ENCODE results near the gene RALGPS1. TPM values are rescaled to one million over a fixed set of nuclear protein-coding genes. Genes with fewer than 3 reads are reported as not detected.

RALGPS1 gene
- total RNA-seq, 2 experiments from 2014 or later: 14.1 to 14.4 TPM

DNA sequence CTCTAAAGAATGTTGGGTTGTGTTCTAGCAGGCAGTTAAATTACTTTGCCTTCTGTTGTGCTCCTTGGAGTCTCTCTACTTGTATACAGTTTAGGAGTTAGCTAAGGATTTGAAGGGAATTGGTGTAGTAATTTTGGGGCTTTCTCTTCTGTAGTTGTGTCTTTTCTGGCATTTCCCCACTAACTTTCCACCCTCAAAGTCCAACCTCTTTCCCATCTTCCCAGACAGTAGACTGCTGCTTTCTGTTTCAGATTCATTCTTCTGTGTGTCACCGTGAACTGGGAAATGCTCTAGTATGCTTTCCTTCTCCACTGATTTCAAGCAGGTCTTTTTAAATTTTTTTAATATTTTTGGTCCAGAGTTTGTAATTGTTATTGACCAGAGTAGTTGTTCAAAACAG is 212.4 kb downstream of the RALGPS1 start:
- H3K27ac ChIP-seq (ENCODE audit: low read depth, low read length, poor library complexity, severe bottlenecking): no peak overlapping the region
- no TSS peak for BruUV-seq (replicated peaks)
- intact Hi-C loops (cut with micrococcal nuclease; ENCODE audit: unreplicated experiment): no loop called here
- TF ChIP-seq EZH2phosphoT487 (IDR thresholded peaks at IDR 0.05; ENCODE audit: borderline replicate concordance, low read depth, low read length): no peak
- TF ChIP-seq, protein P1, sequence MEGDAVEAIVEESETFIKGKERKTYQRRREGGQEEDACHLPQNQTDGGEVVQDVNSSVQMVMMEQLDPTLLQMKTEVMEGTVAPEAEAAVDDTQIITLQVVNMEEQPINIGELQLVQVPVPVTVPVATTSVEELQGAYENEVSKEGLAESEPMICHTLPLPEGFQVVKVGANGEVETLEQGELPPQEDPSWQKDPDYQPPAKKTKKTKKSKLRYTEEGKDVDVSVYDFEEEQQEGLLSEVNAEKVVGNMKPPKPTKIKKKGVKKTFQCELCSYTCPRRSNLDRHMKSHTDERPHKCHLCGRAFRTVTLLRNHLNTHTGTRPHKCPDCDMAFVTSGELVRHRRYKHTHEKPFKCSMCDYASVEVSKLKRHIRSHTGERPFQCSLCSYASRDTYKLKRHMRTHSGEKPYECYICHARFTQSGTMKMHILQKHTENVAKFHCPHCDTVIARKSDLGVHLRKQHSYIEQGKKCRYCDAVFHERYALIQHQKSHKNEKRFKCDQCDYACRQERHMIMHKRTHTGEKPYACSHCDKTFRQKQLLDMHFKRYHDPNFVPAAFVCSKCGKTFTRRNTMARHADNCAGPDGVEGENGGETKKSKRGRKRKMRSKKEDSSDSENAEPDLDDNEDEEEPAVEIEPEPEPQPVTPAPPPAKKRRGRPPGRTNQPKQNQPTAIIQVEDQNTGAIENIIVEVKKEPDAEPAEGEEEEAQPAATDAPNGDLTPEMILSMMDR (conservative IDR thresholded peaks at IDR 0.05; ENCODE audit: low read length): no peak
- ChIA-PET CTCF (ENCODE audit: unreplicated experiment) (no interaction called here), POLR2A (interaction anchor here (0.7 kb wide), 1 partner anchor 11 kb away, joined by 3 read pairs; no protein-coding TSS in a partner anchor)
- no peak overlapping the region for H3K4me3 ChIP-seq (ENCODE audit: low read depth, low read length, poor library complexity, severe bottlenecking)
- H3K9me3 ChIP-seq (ENCODE audit: low read length): no peaks in the 10 kb centered on the region
- no peaks in the 10 kb centered on the region for H3K36me3 ChIP-seq (ENCODE audit: insufficient read depth, low read length)
- no peak for DNase-seq (ENCODE audit: low spot score)
- no peak overlapping the region for H2AFZ ChIP-seq (ENCODE audit: low read length)
- H3K79me2 ChIP-seq (ENCODE audit: insufficient read depth, low read depth, low read length): no peaks in the 10 kb centered on the region
- H3K4me2 ChIP-seq (ENCODE audit: low read length): no peak overlapping the region
- no peaks in the 10 kb centered on the region for H4K20me1 ChIP-seq (ENCODE audit: insufficient read depth, low read length)
- no peaks in the 10 kb centered on the region for H3K4me1 ChIP-seq (ENCODE audit: insufficient read depth, low read length, poor library complexity, severe bottlenecking)
- H3K9me2 ChIP-seq (ENCODE audit: insufficient read depth, low read length): no peaks in the 10 kb centered on the region

DNA sequence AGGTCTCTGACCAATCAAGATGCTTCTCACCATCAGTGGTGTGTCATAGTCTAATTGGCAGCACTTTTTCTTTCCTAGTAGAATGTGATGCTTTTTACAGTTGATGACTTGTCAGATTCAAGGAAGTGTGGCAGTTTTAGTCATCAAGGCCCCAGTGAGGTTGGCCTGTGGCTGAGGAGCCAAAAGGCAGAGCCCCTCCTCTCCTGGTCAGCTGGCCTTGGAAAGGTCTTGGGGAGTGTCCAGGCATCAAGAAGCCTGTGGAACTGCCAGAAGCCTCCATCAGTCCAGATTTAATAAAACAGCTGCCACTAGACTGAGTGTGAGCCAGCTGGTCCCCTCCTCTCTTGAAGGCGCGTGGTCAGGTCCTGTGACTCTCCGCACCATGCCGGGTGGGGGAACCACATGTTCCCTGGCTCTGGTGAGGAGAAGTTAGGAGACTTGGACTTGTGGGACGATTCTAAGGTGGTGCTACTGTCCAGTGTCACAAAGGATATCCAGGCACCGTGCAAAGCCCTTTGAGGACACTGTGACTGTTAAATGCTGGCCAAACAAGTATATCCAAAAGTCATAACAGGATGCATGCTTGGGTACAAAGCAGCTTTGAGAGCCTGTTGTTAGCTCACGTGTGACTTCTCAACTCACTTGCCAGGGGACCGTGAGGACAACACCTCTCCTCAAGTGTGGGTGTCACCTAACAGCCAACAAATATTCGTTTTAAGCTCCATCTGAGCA is 213.9 kb downstream of the RALGPS1 start:
- Histone ChIP-seq H3K36me3 (ENCODE audit: insufficient read depth, low read length) (no peaks in the 10 kb centered on the region), H3K27ac (ENCODE audit: low read depth, low read length, poor library complexity, severe bottlenecking) (no peak overlapping the region), H3K4me3 (ENCODE audit: low read depth, low read length, poor library complexity, severe bottlenecking) (no peak overlapping the region), H2AFZ (ENCODE audit: low read length) (no peak overlapping the region), H3K9me2 (ENCODE audit: insufficient read depth, low read length) (no peaks in the 10 kb centered on the region), H3K4me1 (ENCODE audit: insufficient read depth, low read length, poor library complexity, severe bottlenecking) (no peaks in the 10 kb centered on the region), H3K4me2 (ENCODE audit: low read length) (no peak overlapping the region), H3K79me2 (ENCODE audit: insufficient read depth, low read depth, low read length) (no peaks in the 10 kb centered on the region), H3K9me3 (ENCODE audit: low read length) (no peaks in the 10 kb centered on the region), H4K20me1 (ENCODE audit: insufficient read depth, low read length) (no peaks in the 10 kb centered on the region)
- no TSS peak for BruUV-seq (replicated peaks)
- POLR2A ChIA-PET: no interaction called here
- CTCF ChIA-PET (ENCODE audit: unreplicated experiment): interaction anchor here (0.7 kb wide), 1 partner anchor 198 kb away, joined by 3 read pairs; no protein-coding TSS in a partner anchor
- no peak for DNase-seq (ENCODE audit: low spot score)
- intact Hi-C loops (cut with micrococcal nuclease; ENCODE audit: unreplicated experiment): no loop called here
- TF ChIP-seq, protein P1 (conservative IDR thresholded peaks at IDR 0.05; ENCODE audit: low read length): no peak
- no peak for TF ChIP-seq EZH2phosphoT487 (IDR thresholded peaks at IDR 0.05; ENCODE audit: borderline replicate concordance, low read depth, low read length)

DNA sequence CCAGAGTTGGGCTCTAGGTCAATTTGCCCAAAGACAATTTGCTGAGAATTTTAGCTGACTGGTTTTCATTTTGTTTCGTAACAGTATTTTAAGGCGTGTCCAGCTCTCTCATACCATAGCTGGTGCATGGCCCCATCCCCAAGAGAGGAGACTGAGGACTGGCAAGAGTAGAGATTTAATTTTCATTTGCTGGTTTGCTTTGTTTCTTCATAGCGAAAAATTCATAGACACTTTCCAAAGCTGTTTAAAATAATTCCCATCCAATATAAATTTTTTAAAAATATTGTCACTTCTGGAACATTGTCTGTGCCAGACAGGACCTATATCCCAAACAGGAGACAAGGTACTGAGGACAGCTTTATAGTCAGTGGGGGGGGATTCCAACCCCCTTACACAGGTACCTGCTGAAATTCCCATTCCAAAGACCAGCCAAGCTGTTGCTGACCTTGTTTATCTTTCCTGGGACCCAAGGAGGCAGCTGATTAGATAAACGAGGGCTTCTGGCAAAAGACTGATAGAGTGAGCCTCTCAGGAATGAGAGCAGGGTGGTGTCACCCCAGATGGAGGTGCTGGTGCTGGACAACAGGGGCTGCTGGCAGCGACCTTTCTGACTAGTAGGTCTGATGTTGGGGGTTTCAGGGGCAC is 214.6 kb downstream of the RALGPS1 start:
- intact Hi-C loops (cut with micrococcal nuclease; ENCODE audit: unreplicated experiment): no loop called here
- POLR2A ChIA-PET: no interaction called here
- CTCF ChIA-PET (ENCODE audit: unreplicated experiment): no interaction called here
- Histone ChIP-seq H3K36me3 (ENCODE audit: insufficient read depth, low read length) (no peaks in the 10 kb centered on the region), H3K79me2 (ENCODE audit: insufficient read depth, low read depth, low read length) (no peaks in the 10 kb centered on the region), H2AFZ (ENCODE audit: low read length) (no peak overlapping the region), H3K4me2 (ENCODE audit: low read length) (no peak overlapping the region), H3K4me3 (ENCODE audit: low read depth, low read length, poor library complexity, severe bottlenecking) (no peak overlapping the region), H4K20me1 (ENCODE audit: insufficient read depth, low read length) (no peaks in the 10 kb centered on the region), H3K9me2 (ENCODE audit: insufficient read depth, low read length) (no peaks in the 10 kb centered on the region), H3K9me3 (ENCODE audit: low read length) (no peaks in the 10 kb centered on the region), H3K27ac (ENCODE audit: low read depth, low read length, poor library complexity, severe bottlenecking) (no peak overlapping the region), H3K4me1 (ENCODE audit: insufficient read depth, low read length, poor library complexity, severe bottlenecking) (no peaks in the 10 kb centered on the region)
- no peak for DNase-seq (ENCODE audit: low spot score)
- no TSS peak for BruUV-seq (replicated peaks)
- TF ChIP-seq EZH2phosphoT487 (IDR thresholded peaks at IDR 0.05; ENCODE audit: borderline replicate concordance, low read depth, low read length): no peak
- TF ChIP-seq, protein P1 (conservative IDR thresholded peaks at IDR 0.05; ENCODE audit: low read length): no peak

All from OCI-LY7 (cell line).